IPS-18c (cell line): ENCODE results near the gene WDR47.
"Not testable (repeated sequence)": the region's sequence is repeated elsewhere in the genome, so short reads cannot be mapped to it uniquely, and the experiment has no call there.

Experiments used
- H3K4me3 ChIP-seq: 2 replicates; pipeline ENCODE4 v1.7.0; 2013; ENCODE audit warnings: low read depth, mild to moderate bottlenecking, low read length, moderate library complexity; ENCODE audit not compliant: insufficient read depth
- H3K9me3 ChIP-seq: one replicate; pipeline ENCODE4 v1.6.1; 2013; ENCODE audit warnings: mild to moderate bottlenecking, low read length, moderate library complexity; ENCODE audit not compliant: control insufficient read depth, insufficient read depth

The WDR47 gene

GRCh38 chr1:109061183-109061582 is 19.3 kb upstream of the WDR47 start:
- no peaks in the 10 kb centered on the region for H3K9me3 ChIP-seq

DNA sequence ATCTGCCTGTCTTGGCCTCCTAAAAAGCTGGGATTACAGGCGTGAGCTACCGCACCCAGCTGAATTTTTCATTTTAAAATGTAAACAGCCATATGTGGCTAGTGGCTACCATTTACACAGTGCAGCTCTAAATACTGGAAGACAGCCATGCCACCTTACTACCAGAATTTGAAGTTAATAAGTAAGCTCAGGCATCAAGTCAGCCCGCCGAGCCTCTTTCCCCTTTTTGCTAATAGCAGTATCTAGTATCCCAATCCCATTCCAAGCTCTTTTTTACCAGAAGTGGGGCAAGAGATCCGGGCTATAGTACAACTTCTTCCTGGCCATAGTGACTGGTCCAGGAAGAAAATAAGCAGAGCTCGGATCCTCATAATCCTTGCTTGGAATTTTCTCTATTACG is 18.8 kb upstream of the WDR47 start:
- Histone ChIP-seq H3K4me3 (no peak overlapping the region), H3K9me3 (no peaks in the 10 kb centered on the region)

More at GRCh38 chr1:109061183-109061582, 19.3 kb upstream of the WDR47 start:
- no peak overlapping the region for H3K4me3 ChIP-seq

- Histone ChIP-seq H3K9me3 (no peaks in the 10 kb centered on the region), H3K4me3 (no peak overlapping the region)
Measured at GRCh38 chr1:109059026-109059425, 17.1 kb upstream of the WDR47 start.

DNA sequence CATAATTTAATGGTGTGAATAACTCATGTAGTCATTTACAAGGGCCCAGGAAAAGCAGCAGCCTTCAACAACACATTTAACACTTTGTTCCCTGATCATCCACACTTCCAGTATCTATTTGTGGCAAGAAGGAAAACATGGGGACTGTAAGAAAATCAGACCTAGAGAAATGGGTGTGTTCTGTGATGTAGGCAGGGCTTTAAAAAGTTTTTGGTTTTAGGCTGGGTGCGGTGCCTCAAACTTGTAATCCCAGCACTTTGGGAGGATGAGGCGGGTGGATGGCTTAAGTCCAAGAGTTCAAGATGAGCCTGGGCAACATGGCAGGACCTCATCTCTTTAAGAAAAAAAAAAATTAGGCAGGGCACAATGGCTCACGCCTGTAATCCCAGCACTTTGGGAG is 14.2 kb upstream of the WDR47 start:
- H3K9me3 ChIP-seq = peaks cover 2% of the 10 kb centered on the region
- no peak overlapping the region for H3K4me3 ChIP-seq

DNA sequence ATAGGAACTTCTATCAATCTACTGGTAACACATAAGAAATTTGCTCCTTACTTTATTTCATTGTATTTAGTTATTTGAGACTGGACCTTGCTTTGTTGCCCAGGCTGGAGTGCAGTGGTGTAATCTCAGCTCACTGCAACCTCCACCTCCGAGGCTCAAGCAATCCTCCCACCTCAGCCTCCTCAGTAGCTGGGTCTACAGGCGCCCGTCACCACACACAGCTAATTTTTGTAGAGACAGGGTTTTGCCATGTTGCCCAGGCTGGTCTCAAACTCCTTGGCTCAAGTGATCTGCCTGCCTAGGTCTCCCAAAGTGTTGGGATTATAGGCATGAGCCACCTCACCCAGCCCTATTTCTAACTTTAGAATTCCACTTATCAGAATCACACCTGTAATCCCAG is 10.2 kb upstream of the WDR47 start:
- not testable (repeated sequence) for H3K9me3 ChIP-seq, H3K4me3 ChIP-seq

GRCh38 chr1:109050228-109050995 is 8.5 kb upstream of the WDR47 start:
- Histone ChIP-seq H3K4me3 (no peak overlapping the region), H3K9me3 (peaks cover 2% of the 10 kb centered on the region)

- H3K4me3 ChIP-seq = no peak overlapping the region
- no peaks in the 10 kb centered on the region for H3K9me3 ChIP-seq
Measured at GRCh38 chr1:109048335-109048734, 6.4 kb upstream of the WDR47 start.

- no peaks in the 10 kb centered on the region for H3K9me3 ChIP-seq
- no peak overlapping the region for H3K4me3 ChIP-seq
Measured at GRCh38 chr1:109047339-109047738, 5.4 kb upstream of the WDR47 start.

DNA sequence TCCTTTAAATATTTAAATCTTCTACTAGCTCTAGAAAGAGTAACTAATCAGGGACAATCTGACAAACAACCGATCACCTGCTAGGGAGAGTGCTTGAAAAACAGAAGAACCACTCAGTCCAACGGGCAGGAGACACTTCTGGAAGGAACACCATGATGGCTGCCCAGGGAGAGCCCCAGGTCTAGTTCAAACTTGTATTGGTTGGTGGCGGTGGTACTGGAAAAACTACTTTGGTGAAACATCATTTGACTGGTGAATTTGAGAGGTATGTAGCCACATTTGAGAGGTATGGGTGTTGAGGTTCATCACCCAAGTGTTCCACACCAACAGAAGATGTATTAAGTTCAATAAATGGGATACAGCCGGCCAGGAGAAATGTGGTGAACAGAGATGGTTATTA is 4.8 kb upstream of the WDR47 start:
- H3K9me3 ChIP-seq = no peaks in the 10 kb centered on the region
- H3K4me3 ChIP-seq = no peak overlapping the region

DNA sequence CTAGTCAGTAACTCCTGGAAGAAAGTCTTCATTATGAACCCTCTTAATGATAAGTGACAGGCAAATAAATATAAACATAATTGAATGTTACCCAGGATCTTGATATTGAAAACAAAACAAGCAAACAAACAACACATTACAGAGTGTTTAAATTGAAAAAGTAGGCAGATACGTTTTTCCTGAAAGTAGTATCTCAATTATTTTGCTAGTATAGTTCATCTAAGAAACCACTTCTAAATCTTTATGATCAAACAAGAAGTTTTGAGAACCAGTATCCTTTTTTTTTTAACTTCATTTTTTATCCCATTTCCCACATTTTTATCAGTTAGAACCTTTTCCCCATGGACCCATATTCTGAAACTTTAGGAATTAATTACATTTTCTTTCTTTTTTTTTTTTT is 3.7 kb upstream of the WDR47 start:
- H3K9me3 ChIP-seq = no peaks in the 10 kb centered on the region
- H3K4me3 ChIP-seq = no peak overlapping the region

- Histone ChIP-seq H3K4me3 (peak overlapping the region; percentile 94), H3K9me3 (no peaks in the 10 kb centered on the region)
Measured at GRCh38 chr1:109040989-109041620, 797 bp downstream of the WDR47 start.

DNA sequence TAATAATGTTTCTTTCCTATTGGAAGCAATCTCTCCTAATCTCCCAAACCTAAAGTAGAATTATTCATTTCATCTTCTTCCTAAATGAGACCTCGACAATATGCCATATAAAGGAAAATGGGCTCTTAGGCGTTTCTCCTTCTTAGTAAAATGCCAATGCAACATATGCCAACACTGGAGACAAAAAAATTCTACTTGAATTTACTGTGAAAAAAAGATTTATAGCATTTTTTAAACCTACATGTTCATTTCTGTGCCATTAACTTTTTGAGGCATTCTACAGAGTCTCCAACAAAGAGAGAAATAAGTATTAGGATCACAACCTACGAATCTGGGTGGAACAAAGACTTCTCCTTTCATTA is 1.3 kb downstream of the WDR47 start:
- Histone ChIP-seq H3K9me3 (no peaks in the 10 kb centered on the region), H3K4me3 (peak overlapping the region; percentile 94; the same call in 1 of the 2 replicates)

DNA sequence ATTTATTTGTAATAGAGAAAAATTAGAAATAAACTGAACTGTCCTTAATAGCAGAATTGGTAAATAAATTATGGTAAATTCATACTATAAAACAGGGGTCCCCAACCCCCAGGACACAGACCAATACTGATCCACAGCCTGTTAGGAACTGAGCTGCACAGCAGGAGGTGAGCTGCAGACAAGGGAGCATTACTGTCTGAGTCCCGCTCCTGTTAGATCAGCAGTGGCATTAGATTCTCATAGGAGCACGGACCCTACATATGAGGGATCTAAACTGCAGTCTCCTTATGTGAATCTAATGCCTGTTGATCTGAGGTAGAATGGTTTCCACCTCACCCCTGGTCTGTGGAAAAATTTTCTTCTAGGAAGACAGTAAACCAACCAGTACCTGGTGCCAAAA is 7.5 kb downstream of the WDR47 start:
- no peak overlapping the region for H3K4me3 ChIP-seq
- H3K9me3 ChIP-seq = no peaks in the 10 kb centered on the region

DNA sequence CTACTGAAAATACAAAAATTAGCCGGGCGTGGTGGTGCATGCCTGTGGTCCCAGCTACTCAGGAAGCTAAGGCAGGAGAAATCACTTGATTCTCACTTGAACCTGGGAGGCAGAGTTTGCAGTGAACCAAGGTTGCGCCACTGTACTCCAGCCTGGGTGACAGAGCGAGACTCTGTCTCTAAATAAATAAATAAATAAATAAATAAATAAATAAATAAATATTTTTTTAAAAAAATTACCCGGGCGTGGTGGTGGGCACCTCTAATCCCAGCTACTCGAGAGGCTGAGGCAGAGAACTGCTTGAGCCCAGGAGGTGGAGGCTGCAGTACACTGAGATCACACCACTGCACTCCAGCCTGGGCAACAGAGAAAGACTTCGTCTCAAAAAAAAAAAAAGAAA is 12.4 kb downstream of the WDR47 start:
- H3K4me3 ChIP-seq, H3K9me3 ChIP-seq: not testable (repeated sequence)

DNA sequence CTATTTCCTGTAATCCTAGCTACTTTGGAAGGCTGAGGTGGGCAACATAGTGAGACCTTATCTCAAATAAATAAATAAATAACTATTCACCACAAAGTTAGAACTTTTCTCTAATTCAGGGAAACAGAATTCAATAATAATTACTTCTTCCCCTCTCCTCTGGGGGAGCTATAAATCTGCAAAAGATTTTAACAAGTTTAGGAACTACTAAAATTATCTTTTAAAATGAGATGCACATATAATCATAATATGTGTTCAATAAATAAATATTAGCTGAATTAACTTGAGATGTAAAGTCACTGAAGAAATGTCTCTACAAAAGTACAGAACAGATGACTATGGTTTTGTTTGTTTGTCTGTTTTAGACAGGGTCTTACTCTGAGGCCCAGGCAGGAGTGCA is 14.1 kb downstream of the WDR47 start:
- no peaks in the 10 kb centered on the region for H3K9me3 ChIP-seq

DNA sequence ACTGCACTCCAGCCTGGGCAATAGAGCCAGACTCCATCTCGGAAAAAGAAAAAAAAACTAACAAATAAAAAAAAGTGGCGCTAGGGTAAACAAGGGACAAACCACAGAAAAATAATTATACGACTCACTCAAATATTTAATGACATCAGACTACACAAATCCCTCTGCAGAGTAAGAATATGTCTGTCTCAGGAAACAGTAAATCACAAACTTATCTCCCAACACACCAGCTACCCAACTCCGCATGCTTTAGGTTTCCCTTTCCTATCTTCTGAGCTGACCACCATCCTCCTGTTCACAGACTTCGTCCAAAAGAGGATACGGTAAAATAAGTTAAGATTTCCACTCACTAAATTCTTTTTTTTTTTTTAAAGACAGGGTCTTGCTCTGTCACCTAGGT is 16.2 kb downstream of the WDR47 start:
- no peaks in the 10 kb centered on the region for H3K9me3 ChIP-seq
- no peak overlapping the region for H3K4me3 ChIP-seq

More for the DNA sequence above, 14.1 kb downstream of the WDR47 start:
- H3K4me3 ChIP-seq = no peak overlapping the region

DNA sequence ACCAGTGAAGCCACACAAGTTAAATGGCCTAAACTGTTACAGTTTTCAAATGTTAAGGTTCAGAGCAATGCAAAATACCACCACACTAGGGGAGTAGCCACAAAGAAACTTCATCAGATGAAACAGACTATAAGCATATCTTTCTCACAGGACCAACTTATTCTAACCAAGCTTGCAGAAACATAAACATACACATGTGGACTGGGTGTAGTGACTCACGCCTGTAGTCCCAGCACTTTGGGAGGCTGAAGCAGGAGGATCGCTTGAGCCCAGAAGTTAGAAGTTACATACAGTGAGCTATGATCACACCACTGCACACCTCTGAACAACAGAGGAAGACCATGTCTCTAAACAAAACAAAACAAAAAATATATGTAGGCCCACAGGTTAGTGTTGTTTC is 17.3 kb downstream of the WDR47 start:
- H3K9me3 ChIP-seq = no peaks in the 10 kb centered on the region
- no peak overlapping the region for H3K4me3 ChIP-seq

- Histone ChIP-seq H3K9me3 (no peaks in the 10 kb centered on the region), H3K4me3 (no peak overlapping the region)
Measured at GRCh38 chr1:109020693-109021257, 21.1 kb downstream of the WDR47 start.
